A673 (cell line): ENCODE data around the gene PTPN1.

Experiments
- EZH2 ChIP-seq: fragments of 200-600 bp; sonication (generic); IDR thresholded peaks from 2 replicates; pipeline ENCODE4 v1.6.1; 2017; ENCODE audit warnings: borderline replicate concordance, low read depth, mild to moderate bottlenecking, mixed read lengths, antibody characterized with exemption, low read length; ENCODE audit not compliant: poor library complexity, severe bottlenecking
- TF ChIP-seq, protein P1 (sequence below): fragments of 300-800, 200-600 bp; sonication (generic); conservative IDR thresholded peaks from 2 replicates; pipeline ENCODE4 v1.5.1; 2017; ENCODE audit warnings: low read depth, mild to moderate bottlenecking, antibody characterized with exemption, low read length, moderate library complexity, mixed read lengths

DNA sequence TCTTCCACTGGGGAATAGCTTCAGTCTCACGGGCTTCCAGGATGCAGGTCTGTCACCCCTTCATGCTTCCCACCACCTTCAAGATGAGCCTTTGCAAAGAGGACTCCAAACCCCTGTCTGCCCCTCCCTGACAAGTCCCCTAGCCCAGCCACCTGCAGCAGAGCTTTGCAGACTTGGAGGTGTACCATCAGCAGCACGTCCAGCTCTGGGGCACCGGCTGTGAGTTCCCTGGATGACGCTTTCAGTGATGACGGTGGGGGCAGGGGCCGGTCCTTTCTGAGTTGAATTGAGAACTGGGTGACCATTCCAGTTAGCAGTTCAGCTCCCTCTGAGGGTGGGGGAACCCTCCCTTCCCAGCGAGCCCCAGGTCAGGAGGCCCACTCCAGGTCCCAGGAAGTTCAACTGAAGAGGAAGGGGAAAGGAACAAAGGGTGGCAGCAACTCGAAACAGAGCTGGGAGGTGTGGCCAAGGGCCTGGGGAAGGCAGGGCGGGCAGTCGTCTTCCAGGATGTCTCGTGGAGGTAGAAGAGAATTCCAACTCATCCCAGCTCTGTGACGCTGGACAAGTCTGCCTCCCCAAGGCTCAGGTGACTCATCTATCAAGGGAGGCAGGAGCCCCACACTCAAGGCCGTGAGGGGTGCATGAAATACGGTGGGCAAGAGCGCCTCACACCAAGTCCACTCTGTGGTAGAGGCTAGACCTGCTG is 86.0 kb downstream of the PTPN1 start:
- TF ChIP-seq, protein P1, sequence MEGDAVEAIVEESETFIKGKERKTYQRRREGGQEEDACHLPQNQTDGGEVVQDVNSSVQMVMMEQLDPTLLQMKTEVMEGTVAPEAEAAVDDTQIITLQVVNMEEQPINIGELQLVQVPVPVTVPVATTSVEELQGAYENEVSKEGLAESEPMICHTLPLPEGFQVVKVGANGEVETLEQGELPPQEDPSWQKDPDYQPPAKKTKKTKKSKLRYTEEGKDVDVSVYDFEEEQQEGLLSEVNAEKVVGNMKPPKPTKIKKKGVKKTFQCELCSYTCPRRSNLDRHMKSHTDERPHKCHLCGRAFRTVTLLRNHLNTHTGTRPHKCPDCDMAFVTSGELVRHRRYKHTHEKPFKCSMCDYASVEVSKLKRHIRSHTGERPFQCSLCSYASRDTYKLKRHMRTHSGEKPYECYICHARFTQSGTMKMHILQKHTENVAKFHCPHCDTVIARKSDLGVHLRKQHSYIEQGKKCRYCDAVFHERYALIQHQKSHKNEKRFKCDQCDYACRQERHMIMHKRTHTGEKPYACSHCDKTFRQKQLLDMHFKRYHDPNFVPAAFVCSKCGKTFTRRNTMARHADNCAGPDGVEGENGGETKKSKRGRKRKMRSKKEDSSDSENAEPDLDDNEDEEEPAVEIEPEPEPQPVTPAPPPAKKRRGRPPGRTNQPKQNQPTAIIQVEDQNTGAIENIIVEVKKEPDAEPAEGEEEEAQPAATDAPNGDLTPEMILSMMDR: no peak
- no peak for TF ChIP-seq EZH2
